Activated T-cell treated with anti-CD3 and anti-CD28 coated beads, Interleukin-2, amount 50 U/mL, for 24 hours (primary cell): Measurements from ENCODE around the gene SRP14.
A peak's percentile ranks its signal among the peaks of the same experiment; 100 is the strongest.
"Not testable (repeated sequence)": the region's sequence is repeated elsewhere in the genome, so short reads cannot be mapped to it uniquely, and the experiment has no call there.

ENCODE experiments used
- DNase-seq: peaks from one replicate; pipeline ENCODE4 v3.0.0-alpha.2; 2020
- H3K27ac Mint-ChIP-seq: 2 replicates; pipeline ENCODE4 v1.8.0; 2020; ENCODE audit warnings: mild to moderate bottlenecking, mixed read lengths
- H3K27me3 Mint-ChIP-seq: 2 replicates; pipeline ENCODE4 v1.8.0; 2020; ENCODE audit warnings: mixed read lengths
- H3K36me3 Mint-ChIP-seq: 2 replicates; pipeline ENCODE4 v1.8.0; 2020; ENCODE audit warnings: low read depth, mixed read lengths
- H3K4me1 Mint-ChIP-seq: 2 replicates; pipeline ENCODE4 v1.8.0; 2020; ENCODE audit warnings: low read depth, mixed read lengths
- H3K4me3 Mint-ChIP-seq: 2 replicates; pipeline ENCODE4 v1.8.0; 2020; ENCODE audit warnings: mild to moderate bottlenecking, moderate library complexity, mixed read lengths
- H3K9me3 Mint-ChIP-seq: 2 replicates; pipeline ENCODE4 v1.8.0; 2020; ENCODE audit warnings: mixed read lengths

SRP14 gene

GRCh38 chr15:40073716-40074490, 34.9 kb upstream of the SRP14 start:
- H3K36me3 Mint-ChIP-seq, H3K27me3 Mint-ChIP-seq, H3K9me3 Mint-ChIP-seq: not testable (repeated sequence)
- DNase-seq, result peak; percentile 61
- Mint-ChIP-seq H3K4me1 (peaks cover 12% of the 10 kb centered on the region), H3K4me3 (peak overlapping the region; percentile 67), H3K27ac (peak overlapping the region; percentile 91)

DNA sequence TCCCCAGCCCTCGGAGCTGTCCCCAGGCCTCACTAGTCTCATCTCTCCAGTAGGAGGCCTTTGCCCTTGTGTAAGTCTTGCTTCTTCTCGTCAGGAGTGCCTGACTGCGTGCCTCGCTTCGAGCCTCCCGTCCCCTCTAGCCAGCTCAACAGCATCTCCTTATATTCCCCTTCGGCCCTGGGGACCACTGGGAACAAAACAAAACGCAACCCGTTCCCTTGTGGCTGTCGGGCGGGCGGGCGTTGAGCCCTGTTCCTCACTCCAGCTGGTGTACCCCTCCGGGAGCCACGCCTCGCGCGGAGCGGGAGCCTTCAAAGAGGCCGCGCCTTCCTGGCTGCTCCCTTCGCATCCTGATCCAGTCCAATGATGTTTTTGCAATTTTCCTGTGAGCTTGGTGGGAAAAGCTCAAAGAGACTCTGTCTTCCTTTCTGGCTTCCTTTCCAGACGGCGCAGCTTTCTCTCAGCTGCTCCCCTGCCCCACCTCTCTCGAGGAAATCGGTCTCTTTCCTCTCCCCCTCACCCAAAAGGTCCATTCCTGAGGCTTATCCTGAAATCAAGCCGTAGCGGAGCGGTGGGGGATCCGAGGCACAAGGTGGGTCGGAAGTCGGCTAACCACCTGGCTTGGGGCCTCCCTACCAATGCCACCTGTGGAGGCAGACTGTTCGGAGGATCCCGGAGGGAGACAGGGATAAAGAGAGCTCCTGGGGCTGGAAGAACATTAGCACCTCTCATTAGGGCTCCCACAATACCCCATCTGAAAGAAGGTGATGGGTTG, 33.4 kb upstream of the SRP14 start:
- Mint-ChIP-seq H3K27me3 (no peaks in the 10 kb centered on the region), H3K4me1 (peaks cover 12% of the 10 kb centered on the region), H3K27ac (no peak overlapping the region), H3K9me3 (no peaks in the 10 kb centered on the region), H3K4me3 (no peak overlapping the region), H3K36me3 (no peaks in the 10 kb centered on the region)
- no peak for DNase-seq

GRCh38 chr15:40070608-40071218, 31.7 kb upstream of the SRP14 start:
- Mint-ChIP-seq H3K27ac (no peak overlapping the region), H3K36me3 (no peaks in the 10 kb centered on the region), H3K27me3 (no peaks in the 10 kb centered on the region), H3K9me3 (no peaks in the 10 kb centered on the region), H3K4me1 (peaks cover 12% of the 10 kb centered on the region), H3K4me3 (no peak overlapping the region)
- DNase-seq, result no peak

GRCh38 chr15:40070166-40070557, 31.2 kb upstream of the SRP14 start:
- Mint-ChIP-seq H3K4me3 (no peak overlapping the region), H3K9me3 (no peaks in the 10 kb centered on the region), H3K27ac (no peak overlapping the region)

GRCh38 chr15:40069178-40070165, 30.5 kb upstream of the SRP14 start:
- Mint-ChIP-seq H3K4me1 (peaks cover 19% of the 10 kb centered on the region), H3K36me3 (peaks cover 1% of the 10 kb centered on the region), H3K27ac (no peak overlapping the region), H3K9me3 (no peaks in the 10 kb centered on the region), H3K27me3 (no peaks in the 10 kb centered on the region), H3K4me3 (no peak overlapping the region)
- DNase-seq, result no peak

More at GRCh38 chr15:40070166-40070557, 31.2 kb upstream of the SRP14 start:
- peaks cover 14% of the 10 kb centered on the region for H3K4me1 Mint-ChIP-seq
- no peaks in the 10 kb centered on the region for H3K27me3 Mint-ChIP-seq
- H3K36me3 Mint-ChIP-seq, result peaks cover 1% of the 10 kb centered on the region
- DNase-seq, result no peak

DNA sequence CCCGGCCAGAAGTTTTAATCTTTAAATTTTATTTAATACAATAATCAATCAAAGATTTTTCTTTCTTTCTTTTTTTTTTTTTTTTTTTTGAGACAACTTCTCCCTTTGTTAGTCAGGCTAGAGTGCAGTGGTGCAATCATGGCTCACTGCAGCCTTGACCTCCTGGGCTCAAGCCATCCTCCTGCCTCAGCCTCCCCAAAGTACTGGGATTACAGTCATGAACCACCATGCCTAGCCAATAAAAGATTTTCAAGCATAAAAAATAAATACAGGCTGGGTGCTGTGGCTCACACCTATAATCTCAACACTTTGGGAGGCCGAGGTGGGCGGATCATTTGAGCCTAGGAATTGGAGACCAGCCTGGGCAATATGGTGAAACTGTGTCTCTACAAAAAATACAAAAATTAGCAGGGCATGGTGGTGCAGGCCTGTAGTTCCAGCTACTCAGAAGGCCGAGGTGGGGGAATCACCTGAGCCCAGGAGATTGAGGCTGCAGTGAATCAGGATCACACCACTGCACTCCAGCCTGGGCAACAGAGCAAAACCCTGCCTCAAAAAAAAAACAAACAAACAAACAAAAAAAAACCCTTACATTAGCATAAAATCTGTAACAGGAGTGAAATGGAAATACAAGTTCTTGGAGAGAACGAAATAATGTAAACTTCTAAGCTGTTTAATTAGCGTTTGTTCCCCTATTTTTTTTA, 29.1 kb upstream of the SRP14 start:
- Mint-ChIP-seq H3K4me1 (peaks cover 23% of the 10 kb centered on the region), H3K9me3 (no peaks in the 10 kb centered on the region), H3K27me3 (no peaks in the 10 kb centered on the region), H3K27ac (no peak overlapping the region), H3K4me3 (no peak overlapping the region), H3K36me3 (peaks cover 1% of the 10 kb centered on the region)
- DNase-seq, result no peak

DNA sequence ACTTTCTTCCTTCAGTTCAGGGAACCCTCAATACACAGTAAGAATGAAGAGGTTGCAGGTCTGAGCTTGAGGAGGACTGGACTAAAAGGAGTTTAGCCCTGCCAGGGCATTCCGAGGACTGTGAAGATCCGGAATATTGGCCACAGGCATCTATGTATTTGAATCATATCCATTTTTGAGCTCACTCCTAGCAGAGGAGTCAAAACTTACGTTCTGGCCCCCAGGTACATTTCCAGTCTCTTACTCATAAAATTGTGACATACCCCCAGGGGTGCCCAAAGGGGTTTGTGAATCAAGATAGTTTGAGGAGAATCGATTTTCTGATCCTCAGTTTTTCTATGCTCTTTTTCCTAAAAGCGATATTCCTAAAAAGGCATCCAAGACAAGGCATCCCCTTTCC, 27.6 kb upstream of the SRP14 start:
- Mint-ChIP-seq H3K9me3 (no peaks in the 10 kb centered on the region), H3K36me3 (peaks cover 1% of the 10 kb centered on the region), H3K4me1 (peaks cover 23% of the 10 kb centered on the region), H3K4me3 (no peak overlapping the region), H3K27me3 (no peaks in the 10 kb centered on the region), H3K27ac (no peak overlapping the region)
- DNase-seq, result no peak

GRCh38 chr15:40065166-40065565, 26.2 kb upstream of the SRP14 start:
- no peak overlapping the region for H3K4me3 Mint-ChIP-seq
- no peaks in the 10 kb centered on the region for H3K27me3 Mint-ChIP-seq
- H3K4me1 Mint-ChIP-seq, result peaks cover 23% of the 10 kb centered on the region
- peaks cover 4% of the 10 kb centered on the region for H3K36me3 Mint-ChIP-seq
- no peak for DNase-seq
- H3K27ac Mint-ChIP-seq, result no peak overlapping the region
- H3K9me3 Mint-ChIP-seq, result no peaks in the 10 kb centered on the region

GRCh38 chr15:40064231-40064894, 25.4 kb upstream of the SRP14 start:
- Mint-ChIP-seq H3K4me3 (no peak overlapping the region), H3K27ac (peak overlapping the region; percentile 9), H3K9me3 (no peaks in the 10 kb centered on the region), H3K36me3 (peaks cover 4% of the 10 kb centered on the region), H3K4me1 (peaks cover 29% of the 10 kb centered on the region), H3K27me3 (no peaks in the 10 kb centered on the region)
- peak; percentile 45 for DNase-seq

DNA sequence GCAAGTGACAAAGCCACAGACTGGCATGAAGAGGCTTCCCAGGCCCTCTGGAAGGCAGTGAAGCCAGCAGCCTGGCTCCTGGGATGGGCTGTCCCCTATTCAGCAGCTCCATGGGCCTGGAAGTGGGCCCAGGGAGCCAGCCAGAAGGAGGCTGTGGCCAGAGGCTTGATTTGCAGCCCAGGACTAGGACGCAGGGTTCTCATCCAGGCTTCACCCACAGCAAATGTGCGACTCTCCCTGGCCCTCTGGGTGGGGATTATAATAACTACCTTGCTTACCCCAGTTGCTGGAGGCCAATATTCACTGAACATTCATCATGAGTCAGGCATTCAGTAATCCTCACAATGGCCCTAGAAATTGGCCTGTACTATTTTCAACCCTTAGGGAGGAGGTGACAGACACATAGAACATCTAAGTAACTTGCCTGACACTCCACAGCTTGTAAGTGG, 24.6 kb upstream of the SRP14 start:
- Mint-ChIP-seq H3K27me3 (no peaks in the 10 kb centered on the region), H3K4me1 (peaks cover 32% of the 10 kb centered on the region), H3K4me3 (no peak overlapping the region), H3K27ac (peak overlapping the region; percentile 9), H3K9me3 (no peaks in the 10 kb centered on the region), H3K36me3 (peaks cover 4% of the 10 kb centered on the region)
- DNase-seq, result peak; percentile 27

GRCh38 chr15:40062816-40063562, 24.0 kb upstream of the SRP14 start:
- peak; percentile 20 for DNase-seq
- Mint-ChIP-seq H3K27me3 (no peaks in the 10 kb centered on the region), H3K4me1 (peaks cover 38% of the 10 kb centered on the region), H3K27ac (peak overlapping the region; percentile 27), H3K36me3 (peaks cover 4% of the 10 kb centered on the region), H3K4me3 (no peak overlapping the region), H3K9me3 (no peaks in the 10 kb centered on the region)

DNA sequence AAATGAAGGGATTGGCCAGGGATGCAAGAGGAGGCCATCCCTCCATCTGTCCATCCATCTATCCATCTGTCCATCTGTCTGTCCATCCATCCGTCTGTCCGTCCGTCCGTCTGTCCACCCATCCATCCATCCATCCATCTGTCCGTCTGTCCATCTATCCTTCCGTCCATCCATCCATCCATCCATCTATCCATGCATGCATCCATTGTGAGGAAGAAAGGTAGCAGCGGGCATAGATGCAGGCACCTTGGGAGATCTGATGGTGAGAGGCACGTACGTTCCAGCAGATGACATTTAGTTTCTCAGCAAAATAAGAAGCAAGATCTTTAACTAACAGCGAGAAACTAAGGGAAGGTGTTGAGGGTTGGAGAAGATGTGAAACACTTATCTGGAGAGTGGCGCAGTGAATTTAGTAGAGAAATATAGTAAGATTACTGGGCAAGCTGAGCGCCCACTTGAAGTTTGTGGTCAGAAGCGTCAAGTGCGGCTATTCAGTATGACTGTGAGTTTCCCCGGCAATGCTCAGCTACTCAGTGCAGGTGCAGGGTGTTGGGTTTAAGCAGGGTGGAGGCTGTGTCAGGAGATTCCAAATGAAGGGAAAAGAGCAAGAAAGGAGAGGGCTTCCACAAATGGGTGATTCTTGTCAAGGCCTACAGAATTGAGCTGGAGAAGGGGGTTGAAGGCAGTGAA, 22.4 kb upstream of the SRP14 start:
- H3K4me1 Mint-ChIP-seq, result peaks cover 46% of the 10 kb centered on the region
- peaks cover 6% of the 10 kb centered on the region for H3K36me3 Mint-ChIP-seq
- no peak overlapping the region for H3K4me3 Mint-ChIP-seq
- peak; percentile 37 for DNase-seq
- no peaks in the 10 kb centered on the region for H3K27me3 Mint-ChIP-seq
- no peaks in the 10 kb centered on the region for H3K9me3 Mint-ChIP-seq
- no peak overlapping the region for H3K27ac Mint-ChIP-seq
